SK-N-SH (cell line): ENCODE data around the gene CDC6.

Experiments used
- CHD2 ChIP-seq: fragments of 150-350 bp; IDR thresholded peaks from 2 replicates; pipeline ENCODE4 v1.6.1; 2018; ENCODE audit warnings: low read length; ENCODE audit not compliant: partially characterized antibody
- GABPA ChIP-seq: IDR thresholded peaks from 2 replicates; pipeline ENCODE4 v1.4.0; 2012; ENCODE audit warnings: low read depth, mild to moderate bottlenecking
- MXI1 ChIP-seq: IDR thresholded peaks from 2 replicates; pipeline ENCODE4 v1.6.1; 2012; ENCODE audit warnings: mild to moderate bottlenecking, low read depth, low read length, improper control_type of control experiment
- TEAD4 ChIP-seq: IDR thresholded peaks from 2 replicates; pipeline ENCODE4 v1.4.0; 2012; ENCODE audit warnings: mild to moderate bottlenecking, borderline replicate concordance; ENCODE audit not compliant: insufficient read depth
- TF ChIP-seq, protein P1 (sequence below): fragments of 200-600 bp; sonication (generic); IDR thresholded peaks from 2 replicates; pipeline ENCODE4 v1.6.1; 2017; ENCODE audit warnings: antibody characterized with exemption, mild to moderate bottlenecking, moderate library complexity

- TF ChIP-seq, protein P1, sequence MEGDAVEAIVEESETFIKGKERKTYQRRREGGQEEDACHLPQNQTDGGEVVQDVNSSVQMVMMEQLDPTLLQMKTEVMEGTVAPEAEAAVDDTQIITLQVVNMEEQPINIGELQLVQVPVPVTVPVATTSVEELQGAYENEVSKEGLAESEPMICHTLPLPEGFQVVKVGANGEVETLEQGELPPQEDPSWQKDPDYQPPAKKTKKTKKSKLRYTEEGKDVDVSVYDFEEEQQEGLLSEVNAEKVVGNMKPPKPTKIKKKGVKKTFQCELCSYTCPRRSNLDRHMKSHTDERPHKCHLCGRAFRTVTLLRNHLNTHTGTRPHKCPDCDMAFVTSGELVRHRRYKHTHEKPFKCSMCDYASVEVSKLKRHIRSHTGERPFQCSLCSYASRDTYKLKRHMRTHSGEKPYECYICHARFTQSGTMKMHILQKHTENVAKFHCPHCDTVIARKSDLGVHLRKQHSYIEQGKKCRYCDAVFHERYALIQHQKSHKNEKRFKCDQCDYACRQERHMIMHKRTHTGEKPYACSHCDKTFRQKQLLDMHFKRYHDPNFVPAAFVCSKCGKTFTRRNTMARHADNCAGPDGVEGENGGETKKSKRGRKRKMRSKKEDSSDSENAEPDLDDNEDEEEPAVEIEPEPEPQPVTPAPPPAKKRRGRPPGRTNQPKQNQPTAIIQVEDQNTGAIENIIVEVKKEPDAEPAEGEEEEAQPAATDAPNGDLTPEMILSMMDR = no peak
- TF ChIP-seq GABPA (no peak), TEAD4 (no peak), CHD2 (no peak), MXI1 (no peak)
Measured at GRCh38 chr17:40313668-40314583, 26.2 kb downstream of the CDC6 start.
